Loucy (cell line): Measurements from ENCODE around the gene GPC3.

Experiments used
- EZH2phosphoT487 ChIP-seq: fragments of 200-600 bp; IDR thresholded peaks from 2 replicates; pipeline ENCODE4 v1.6.1; 2018; ENCODE audit warnings: antibody characterized with exemption, mild to moderate bottlenecking, moderate library complexity, borderline replicate concordance
- TF ChIP-seq, protein P1 (sequence below): fragments of 200-600 bp; sonication (generic); conservative IDR thresholded peaks from 2 replicates; pipeline ENCODE4 v1.5.1; 2014; ENCODE audit warnings: mild to moderate bottlenecking, antibody characterized with exemption, low read length

DNA sequence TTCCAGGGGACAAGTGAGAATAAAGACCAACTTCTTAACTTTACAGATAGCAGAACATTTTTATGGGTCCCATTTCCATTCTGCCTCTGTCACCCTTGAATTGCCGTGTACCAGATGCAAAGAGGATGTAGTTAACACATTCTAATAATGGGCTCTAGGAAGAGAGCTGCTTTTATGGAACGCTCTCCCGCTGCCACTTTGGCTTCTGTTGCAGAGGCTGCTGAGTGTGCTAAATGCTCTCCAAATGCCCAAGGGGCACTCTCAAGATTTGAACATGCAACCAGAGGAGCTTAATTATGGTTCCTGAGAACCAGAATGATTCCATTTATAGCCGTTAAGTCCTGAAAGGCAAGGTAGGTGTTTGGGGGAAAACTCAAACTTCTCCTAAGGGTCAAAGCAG, 28.1 kb upstream of the GPC3 start:
- TF ChIP-seq, protein P1, sequence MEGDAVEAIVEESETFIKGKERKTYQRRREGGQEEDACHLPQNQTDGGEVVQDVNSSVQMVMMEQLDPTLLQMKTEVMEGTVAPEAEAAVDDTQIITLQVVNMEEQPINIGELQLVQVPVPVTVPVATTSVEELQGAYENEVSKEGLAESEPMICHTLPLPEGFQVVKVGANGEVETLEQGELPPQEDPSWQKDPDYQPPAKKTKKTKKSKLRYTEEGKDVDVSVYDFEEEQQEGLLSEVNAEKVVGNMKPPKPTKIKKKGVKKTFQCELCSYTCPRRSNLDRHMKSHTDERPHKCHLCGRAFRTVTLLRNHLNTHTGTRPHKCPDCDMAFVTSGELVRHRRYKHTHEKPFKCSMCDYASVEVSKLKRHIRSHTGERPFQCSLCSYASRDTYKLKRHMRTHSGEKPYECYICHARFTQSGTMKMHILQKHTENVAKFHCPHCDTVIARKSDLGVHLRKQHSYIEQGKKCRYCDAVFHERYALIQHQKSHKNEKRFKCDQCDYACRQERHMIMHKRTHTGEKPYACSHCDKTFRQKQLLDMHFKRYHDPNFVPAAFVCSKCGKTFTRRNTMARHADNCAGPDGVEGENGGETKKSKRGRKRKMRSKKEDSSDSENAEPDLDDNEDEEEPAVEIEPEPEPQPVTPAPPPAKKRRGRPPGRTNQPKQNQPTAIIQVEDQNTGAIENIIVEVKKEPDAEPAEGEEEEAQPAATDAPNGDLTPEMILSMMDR = no peak
- no peak for TF ChIP-seq EZH2phosphoT487
